ENCODE data around the gene SCIN.

Gene SCIN

GRCh38 chr7:12596225-12596790, 25.8 kb downstream of the SCIN start:
- Histone ChIP-seq H3K27me3 (ENCODE audit: insufficient read depth, low read length, poor library complexity) (no peaks in the 10 kb centered on the region), H3K4me2 (ENCODE audit: insufficient read depth, low read length) (no peak overlapping the region), H3K36me3 (ENCODE audit: insufficient read depth, low read length) (no peaks in the 10 kb centered on the region), H3K27ac (ENCODE audit: low read length) (no peak overlapping the region), H2AFZ (ENCODE audit: low read depth, low read length) (no peak overlapping the region), H3K9ac (ENCODE audit: low read depth, low read length) (no peak overlapping the region), H3K4me3 (ENCODE audit: low read depth in 1 of 2, low read length in 2 of 2) (no peak overlapping the region), H3K9me3 (ENCODE audit: insufficient read depth, low read length, severe bottlenecking) (peaks cover 10% of the 10 kb centered on the region), H3K4me1 (ENCODE audit: insufficient read depth, low read length) (no peaks in the 10 kb centered on the region), H3K79me2 (ENCODE audit: insufficient read depth, low read length) (no peaks in the 10 kb centered on the region), H4K20me1 (ENCODE audit: insufficient read depth, low read length) (no peaks in the 10 kb centered on the region)
- DNase-seq (no peak), ATAC-seq (ENCODE audit: insufficient read depth, low read depth) (no peak)
- TF ChIP-seq CTCF (IDR thresholded peaks at IDR 0.05; ENCODE audit: borderline replicate concordance, extremely low read depth, low read length, poor library complexity, severe bottlenecking) = no peak
- TF ChIP-seq EZH2 (IDR thresholded peaks at IDR 0.05; ENCODE audit: borderline replicate concordance, low read depth, low read length, severe bottlenecking) = no peak

- no peaks in the 10 kb centered on the region for H3K36me3 ChIP-seq (ENCODE audit: insufficient read depth, low read length)
- no peak overlapping the region for H2AFZ ChIP-seq (ENCODE audit: low read depth, low read length)
- no peaks in the 10 kb centered on the region for H3K9me3 ChIP-seq (ENCODE audit: insufficient read depth, low read length, severe bottlenecking)
- H3K4me3 ChIP-seq (ENCODE audit: low read depth in 1 of 2, low read length in 2 of 2) = no peak overlapping the region
- no peaks in the 10 kb centered on the region for H3K79me2 ChIP-seq (ENCODE audit: insufficient read depth, low read length)
- H3K9ac ChIP-seq (ENCODE audit: low read depth, low read length) = no peak overlapping the region
- no peak overlapping the region for H3K4me2 ChIP-seq (ENCODE audit: insufficient read depth, low read length)
- no peaks in the 10 kb centered on the region for H3K4me1 ChIP-seq (ENCODE audit: insufficient read depth, low read length)
- no peak overlapping the region for H3K27ac ChIP-seq (ENCODE audit: low read length)
- ATAC-seq (ENCODE audit: insufficient read depth, low read depth) (no peak), DNase-seq (no peak)
- no peaks in the 10 kb centered on the region for H4K20me1 ChIP-seq (ENCODE audit: insufficient read depth, low read length)
- H3K27me3 ChIP-seq (ENCODE audit: insufficient read depth, low read length, poor library complexity) = no peaks in the 10 kb centered on the region
- TF ChIP-seq EZH2 (IDR thresholded peaks at IDR 0.05; ENCODE audit: borderline replicate concordance, low read depth, low read length, severe bottlenecking) = no peak
- no peak for TF ChIP-seq CTCF (IDR thresholded peaks at IDR 0.05; ENCODE audit: borderline replicate concordance, extremely low read depth, low read length, poor library complexity, severe bottlenecking)
These were observed 30.9 kb downstream of the SCIN start for GRCh38 chr7:12601302-12601869.

GRCh38 chr7:12607134-12607533, 36.6 kb downstream of the SCIN start:
- no peaks in the 10 kb centered on the region for H3K36me3 ChIP-seq (ENCODE audit: insufficient read depth, low read length)
- DNase-seq (no peak), ATAC-seq (ENCODE audit: insufficient read depth, low read depth) (no peak)
- no peaks in the 10 kb centered on the region for H3K79me2 ChIP-seq (ENCODE audit: insufficient read depth, low read length)
- no peak overlapping the region for H3K4me2 ChIP-seq (ENCODE audit: insufficient read depth, low read length)
- no peak overlapping the region for H3K4me3 ChIP-seq (ENCODE audit: low read depth in 1 of 2, low read length in 2 of 2)
- H3K9ac ChIP-seq (ENCODE audit: low read depth, low read length) = no peak overlapping the region
- no peak for TF ChIP-seq EZH2 (IDR thresholded peaks at IDR 0.05; ENCODE audit: borderline replicate concordance, low read depth, low read length, severe bottlenecking)
- no peak overlapping the region for H2AFZ ChIP-seq (ENCODE audit: low read depth, low read length)
- no peaks in the 10 kb centered on the region for H3K4me1 ChIP-seq (ENCODE audit: insufficient read depth, low read length)
- no peak overlapping the region for H3K27ac ChIP-seq (ENCODE audit: low read length)
- H3K27me3 ChIP-seq (ENCODE audit: insufficient read depth, low read length, poor library complexity) = no peaks in the 10 kb centered on the region
- no peaks in the 10 kb centered on the region for H4K20me1 ChIP-seq (ENCODE audit: insufficient read depth, low read length)
- H3K9me3 ChIP-seq (ENCODE audit: insufficient read depth, low read length, severe bottlenecking) = no peaks in the 10 kb centered on the region

DNA sequence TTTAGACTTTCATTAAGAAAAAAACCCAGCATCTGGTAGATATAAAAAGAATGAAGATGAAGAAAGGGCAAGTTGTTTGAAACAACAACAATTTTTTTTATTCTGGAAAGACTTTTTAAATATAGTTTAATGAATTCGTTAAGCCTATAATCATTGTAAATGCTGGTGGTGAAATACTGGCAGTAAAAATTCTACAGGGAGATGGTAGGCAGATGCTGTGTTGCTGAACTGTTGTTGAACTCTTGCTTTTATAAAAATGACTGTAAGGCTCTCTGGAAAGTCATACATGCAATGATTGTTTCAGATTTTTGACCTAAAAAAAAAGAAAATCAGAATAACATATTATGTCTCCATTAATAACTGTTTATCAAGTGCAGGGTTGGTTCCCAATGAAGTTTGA, 39.0 kb downstream of the SCIN start:
- DNase-seq (no peak), ATAC-seq (ENCODE audit: insufficient read depth, low read depth) (no peak)
- no peak for TF ChIP-seq CTCF (IDR thresholded peaks at IDR 0.05; ENCODE audit: borderline replicate concordance, extremely low read depth, low read length, poor library complexity, severe bottlenecking)
- TF ChIP-seq EZH2 (IDR thresholded peaks at IDR 0.05; ENCODE audit: borderline replicate concordance, low read depth, low read length, severe bottlenecking) = no peak
- no peaks in the 10 kb centered on the region for H3K27me3 ChIP-seq (ENCODE audit: insufficient read depth, low read length, poor library complexity)
- H3K4me3 ChIP-seq (ENCODE audit: low read depth in 1 of 2, low read length in 2 of 2) = no peak overlapping the region
- H3K9ac ChIP-seq (ENCODE audit: low read depth, low read length) = no peak overlapping the region
- no peak overlapping the region for H3K4me2 ChIP-seq (ENCODE audit: insufficient read depth, low read length)
- no peaks in the 10 kb centered on the region for H3K4me1 ChIP-seq (ENCODE audit: insufficient read depth, low read length)
- H2AFZ ChIP-seq (ENCODE audit: low read depth, low read length) = no peak overlapping the region
- H3K36me3 ChIP-seq (ENCODE audit: insufficient read depth, low read length) = no peaks in the 10 kb centered on the region
- no peaks in the 10 kb centered on the region for H3K79me2 ChIP-seq (ENCODE audit: insufficient read depth, low read length)
- no peak overlapping the region for H3K27ac ChIP-seq (ENCODE audit: low read length)
- H4K20me1 ChIP-seq (ENCODE audit: insufficient read depth, low read length) = no peaks in the 10 kb centered on the region
- H3K9me3 ChIP-seq (ENCODE audit: insufficient read depth, low read length, severe bottlenecking) = no peaks in the 10 kb centered on the region

All from DND-41 (cell line).